ENCODE data around the gene MAML2.

MAML2 gene

GRCh38 chr11:96342961-96343711 is at the start of gene MAML2:
TSS of gene MAML2 (minus strand) at chr11:96343195. CDS start at chr11:96341895, 1,300 bp downstream.
- DNase-seq = peak; percentile 92

- DNase-seq = peak; percentile 9
Observed at GRCh38 chr11:96391698-96392307, 48.8 kb upstream of the MAML2 start.

- DNase-seq = no peak
Observed at GRCh38 chr11:96390488-96390792, 47.4 kb upstream of the MAML2 start.

- peak; percentile 96 for DNase-seq
Observed at GRCh38 chr11:96389720-96390487, 46.9 kb upstream of the MAML2 start, which contains the start of the genes CCDC82 and JRKL. TSS of gene CCDC82 (minus strand) at chr11:96389912. CDS start at chr11:96384747, 5,165 bp downstream. TSS of gene JRKL (plus strand) at chr11:96390013. CDS start at chr11:96390650, 637 bp downstream.

GRCh38 chr11:96388891-96389719 is 46.1 kb upstream of the MAML2 start:
- DNase-seq = peak; percentile 71

GRCh38 chr11:96385187-96385586 is 42.2 kb upstream of the MAML2 start:
- DNase-seq = no peak

GRCh38 chr11:96384156-96384555 is 41.2 kb upstream of the MAML2 start:
- no peak for DNase-seq

GRCh38 chr11:96376796-96377195 is 33.8 kb upstream of the MAML2 start:
- no peak for DNase-seq

GRCh38 chr11:96373826-96374225 is 30.8 kb upstream of the MAML2 start:
- DNase-seq = no peak

GRCh38 chr11:96367342-96367741 is 24.3 kb upstream of the MAML2 start:
- DNase-seq = peak; percentile 41

GRCh38 chr11:96366024-96366423 is 23.0 kb upstream of the MAML2 start:
- DNase-seq = no peak

GRCh38 chr11:96365493-96365892 is 22.5 kb upstream of the MAML2 start:
- no peak for DNase-seq

GRCh38 chr11:96361778-96362177 is 18.8 kb upstream of the MAML2 start:
- peak; percentile 22 for DNase-seq

GRCh38 chr11:96358321-96358720 is 15.3 kb upstream of the MAML2 start:
- DNase-seq = no peak

GRCh38 chr11:96357794-96358193 is 14.8 kb upstream of the MAML2 start:
- DNase-seq = no peak

GRCh38 chr11:96356848-96357247 is 13.9 kb upstream of the MAML2 start:
- DNase-seq = no peak

GRCh38 chr11:96342014-96342960 is 708 bp downstream of the MAML2 start:
- peak; percentile 35 for DNase-seq

GRCh38 chr11:96341211-96342013 is 1.6 kb downstream of the MAML2 start:
- DNase-seq = no peak

GRCh38 chr11:96340555-96340885 is 2.5 kb downstream of the MAML2 start:
- no peak for DNase-seq

GRCh38 chr11:96339706-96340554 is 3.1 kb downstream of the MAML2 start:
- DNase-seq = no peak
